Measurements from ENCODE around the gene ITIH3. TPM values are rescaled to one million over a fixed set of nuclear protein-coding genes. Genes with fewer than 3 reads are reported as not detected.

Gene ITIH3
- total and polyA plus RNA-seq, 2 of the 8 experiments (the other 6 are each of a cell fraction or from before 2014, with no cell fraction given): not detected

- TF ChIP-seq, protein P1, sequence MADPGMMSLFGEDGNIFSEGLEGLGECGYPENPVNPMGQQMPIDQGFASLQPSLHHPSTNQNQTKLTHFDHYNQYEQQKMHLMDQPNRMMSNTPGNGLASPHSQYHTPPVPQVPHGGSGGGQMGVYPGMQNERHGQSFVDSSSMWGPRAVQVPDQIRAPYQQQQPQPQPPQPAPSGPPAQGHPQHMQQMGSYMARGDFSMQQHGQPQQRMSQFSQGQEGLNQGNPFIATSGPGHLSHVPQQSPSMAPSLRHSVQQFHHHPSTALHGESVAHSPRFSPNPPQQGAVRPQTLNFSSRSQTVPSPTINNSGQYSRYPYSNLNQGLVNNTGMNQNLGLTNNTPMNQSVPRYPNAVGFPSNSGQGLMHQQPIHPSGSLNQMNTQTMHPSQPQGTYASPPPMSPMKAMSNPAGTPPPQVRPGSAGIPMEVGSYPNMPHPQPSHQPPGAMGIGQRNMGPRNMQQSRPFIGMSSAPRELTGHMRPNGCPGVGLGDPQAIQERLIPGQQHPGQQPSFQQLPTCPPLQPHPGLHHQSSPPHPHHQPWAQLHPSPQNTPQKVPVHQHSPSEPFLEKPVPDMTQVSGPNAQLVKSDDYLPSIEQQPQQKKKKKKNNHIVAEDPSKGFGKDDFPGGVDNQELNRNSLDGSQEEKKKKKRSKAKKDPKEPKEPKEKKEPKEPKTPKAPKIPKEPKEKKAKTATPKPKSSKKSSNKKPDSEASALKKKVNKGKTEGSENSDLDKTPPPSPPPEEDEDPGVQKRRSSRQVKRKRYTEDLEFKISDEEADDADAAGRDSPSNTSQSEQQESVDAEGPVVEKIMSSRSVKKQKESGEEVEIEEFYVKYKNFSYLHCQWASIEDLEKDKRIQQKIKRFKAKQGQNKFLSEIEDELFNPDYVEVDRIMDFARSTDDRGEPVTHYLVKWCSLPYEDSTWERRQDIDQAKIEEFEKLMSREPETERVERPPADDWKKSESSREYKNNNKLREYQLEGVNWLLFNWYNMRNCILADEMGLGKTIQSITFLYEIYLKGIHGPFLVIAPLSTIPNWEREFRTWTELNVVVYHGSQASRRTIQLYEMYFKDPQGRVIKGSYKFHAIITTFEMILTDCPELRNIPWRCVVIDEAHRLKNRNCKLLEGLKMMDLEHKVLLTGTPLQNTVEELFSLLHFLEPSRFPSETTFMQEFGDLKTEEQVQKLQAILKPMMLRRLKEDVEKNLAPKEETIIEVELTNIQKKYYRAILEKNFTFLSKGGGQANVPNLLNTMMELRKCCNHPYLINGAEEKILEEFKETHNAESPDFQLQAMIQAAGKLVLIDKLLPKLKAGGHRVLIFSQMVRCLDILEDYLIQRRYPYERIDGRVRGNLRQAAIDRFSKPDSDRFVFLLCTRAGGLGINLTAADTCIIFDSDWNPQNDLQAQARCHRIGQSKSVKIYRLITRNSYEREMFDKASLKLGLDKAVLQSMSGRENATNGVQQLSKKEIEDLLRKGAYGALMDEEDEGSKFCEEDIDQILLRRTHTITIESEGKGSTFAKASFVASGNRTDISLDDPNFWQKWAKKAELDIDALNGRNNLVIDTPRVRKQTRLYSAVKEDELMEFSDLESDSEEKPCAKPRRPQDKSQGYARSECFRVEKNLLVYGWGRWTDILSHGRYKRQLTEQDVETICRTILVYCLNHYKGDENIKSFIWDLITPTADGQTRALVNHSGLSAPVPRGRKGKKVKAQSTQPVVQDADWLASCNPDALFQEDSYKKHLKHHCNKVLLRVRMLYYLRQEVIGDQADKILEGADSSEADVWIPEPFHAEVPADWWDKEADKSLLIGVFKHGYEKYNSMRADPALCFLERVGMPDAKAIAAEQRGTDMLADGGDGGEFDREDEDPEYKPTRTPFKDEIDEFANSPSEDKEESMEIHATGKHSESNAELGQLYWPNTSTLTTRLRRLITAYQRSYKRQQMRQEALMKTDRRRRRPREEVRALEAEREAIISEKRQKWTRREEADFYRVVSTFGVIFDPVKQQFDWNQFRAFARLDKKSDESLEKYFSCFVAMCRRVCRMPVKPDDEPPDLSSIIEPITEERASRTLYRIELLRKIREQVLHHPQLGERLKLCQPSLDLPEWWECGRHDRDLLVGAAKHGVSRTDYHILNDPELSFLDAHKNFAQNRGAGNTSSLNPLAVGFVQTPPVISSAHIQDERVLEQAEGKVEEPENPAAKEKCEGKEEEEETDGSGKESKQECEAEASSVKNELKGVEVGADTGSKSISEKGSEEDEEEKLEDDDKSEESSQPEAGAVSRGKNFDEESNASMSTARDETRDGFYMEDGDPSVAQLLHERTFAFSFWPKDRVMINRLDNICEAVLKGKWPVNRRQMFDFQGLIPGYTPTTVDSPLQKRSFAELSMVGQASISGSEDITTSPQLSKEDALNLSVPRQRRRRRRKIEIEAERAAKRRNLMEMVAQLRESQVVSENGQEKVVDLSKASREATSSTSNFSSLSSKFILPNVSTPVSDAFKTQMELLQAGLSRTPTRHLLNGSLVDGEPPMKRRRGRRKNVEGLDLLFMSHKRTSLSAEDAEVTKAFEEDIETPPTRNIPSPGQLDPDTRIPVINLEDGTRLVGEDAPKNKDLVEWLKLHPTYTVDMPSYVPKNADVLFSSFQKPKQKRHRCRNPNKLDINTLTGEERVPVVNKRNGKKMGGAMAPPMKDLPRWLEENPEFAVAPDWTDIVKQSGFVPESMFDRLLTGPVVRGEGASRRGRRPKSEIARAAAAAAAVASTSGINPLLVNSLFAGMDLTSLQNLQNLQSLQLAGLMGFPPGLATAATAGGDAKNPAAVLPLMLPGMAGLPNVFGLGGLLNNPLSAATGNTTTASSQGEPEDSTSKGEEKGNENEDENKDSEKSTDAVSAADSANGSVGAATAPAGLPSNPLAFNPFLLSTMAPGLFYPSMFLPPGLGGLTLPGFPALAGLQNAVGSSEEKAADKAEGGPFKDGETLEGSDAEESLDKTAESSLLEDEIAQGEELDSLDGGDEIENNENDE (IDR thresholded peaks at IDR 0.05; ENCODE audit: insufficient replicate concordance, low read length): no peak
- no peak for TF ChIP-seq PHF8 (conservative IDR thresholded peaks at IDR 0.05; ENCODE audit: low read depth, low read length)
- no peak for TF ChIP-seq TAF7 (optimal IDR thresholded peaks at IDR 0.05; ENCODE audit: borderline replicate concordance, low read depth, low read length)
- no peak for TF ChIP-seq CEBPB (IDR thresholded peaks at IDR 0.05; ENCODE audit: low read depth, low read length)
- TF ChIP-seq KDM4A (IDR thresholded peaks at IDR 0.05; ENCODE audit: low read depth, low read length, severe bottlenecking): no peak
- no peak for TF ChIP-seq BACH1 (IDR thresholded peaks at IDR 0.05; ENCODE audit: low read length)
- no peak for TF ChIP-seq RNF2 (IDR thresholded peaks at IDR 0.05; ENCODE audit: borderline replicate concordance, low read depth, low read length, missing control alignments, poor library complexity, severe bottlenecking)
- TF ChIP-seq SRF (IDR thresholded peaks at IDR 0.05; ENCODE audit: low read depth, low read length): no peak
- TF ChIP-seq BCL11A (IDR thresholded peaks at IDR 0.05; ENCODE audit: low read depth in 2 of 2, low read length in 2 of 2): no peak
- no peak for TF ChIP-seq CREB1 (IDR thresholded peaks at IDR 0.05)
- no peak for TF ChIP-seq E2F6 (IDR thresholded peaks at IDR 0.05)
These were observed 19.2 kb downstream of the ITIH3 start (continued) for GRCh38 chr3:52813810-52814209.
